PC-3 (cell line): ENCODE measurements around the gene CKS1B. TPM values are rescaled to one million over a fixed set of nuclear protein-coding genes. Genes with fewer than 3 reads are reported as not detected.

ENCODE experiments used
- ATAC-seq: fragments of 200-7000 bp; cut with Tn5 transposase; 2 replicates; pipeline ENCODE4 v1.9.1; 2020; ENCODE audit warnings: mild to moderate bottlenecking, moderate library complexity
- BruUV-seq: library from RNA; stranded (reverse); fragments of 400-500 nt; replicated peaks from 2 replicates; lab custom pipeline; 2021; lab: Mats Ljungman, UMichigan
- CTCF ChIA-PET: fragments of 300-600 bp; sonication (Branson Sonifier 250); formaldehyde crosslinking; loops from one replicate; lab custom pipeline; 2022; ENCODE audit warnings: antibody characterized with exemption; lab: Charles Lee
- POLR2A ChIA-PET: fragments of 300-600 bp; sonication (Branson Sonifier 250); formaldehyde crosslinking; loops from one replicate; lab custom pipeline; 2022; ENCODE audit warnings: antibody characterized with exemption; ENCODE audit not compliant: unreplicated experiment; lab: Charles Lee
- DNase-seq: peaks from one replicate; pipeline ENCODE4 v3.0.0-alpha.2; 2015
- H2AFZ ChIP-seq: fragments of 300-600 bp; sonication (generic); 2 replicates; pipeline ENCODE4 v1.6.0; 2016; ENCODE audit warnings: antibody characterized with exemption, low read length
- H3F3A ChIP-seq: fragments of 300-600 bp; sonication (generic); one replicate; pipeline ENCODE4 v1.6.0; 2017; ENCODE audit warnings: antibody characterized with exemption, low read length, control low read depth, mild to moderate bottlenecking; ENCODE audit not compliant: unreplicated experiment
- H3K27ac ChIP-seq: fragments of 300-600 bp; sonication (generic); 2 replicates; pipeline ENCODE4 v1.5.1; 2016; ENCODE audit warnings: mild to moderate bottlenecking, low read length
- H3K27me3 ChIP-seq: fragments of 300-600 bp; sonication (generic); 2 replicates; pipeline ENCODE4 v1.6.1; 2016; ENCODE audit warnings: low read length, mixed read lengths
- H3K36me3 ChIP-seq: fragments of 300-600 bp; sonication (generic); 2 replicates; pipeline ENCODE4 v1.6.1; 2016; ENCODE audit warnings: low read depth, mixed run types, low read length, mixed read lengths
- H3K4me1 ChIP-seq: fragments of 300-600 bp; sonication (generic); 2 replicates; pipeline ENCODE4 v1.5.1; 2016; ENCODE audit warnings: low read length; ENCODE audit not compliant: insufficient read depth
- H3K4me2 ChIP-seq: fragments of 300-600 bp; sonication (generic); 2 replicates; pipeline ENCODE4 v1.6.0; 2016; ENCODE audit warnings: low read length
- H3K4me3 ChIP-seq: fragments of 300-600 bp; sonication (generic); 2 replicates; pipeline ENCODE4 v1.5.1; 2016; ENCODE audit warnings: mild to moderate bottlenecking, low read length, mixed read lengths
- H3K79me2 ChIP-seq: fragments of 300-600 bp; sonication (generic); 2 replicates; pipeline ENCODE4 v1.6.1; 2017; ENCODE audit warnings: low read length, mixed read lengths
- H3K9ac ChIP-seq: fragments of 300-600 bp; sonication (generic); 2 replicates; pipeline ENCODE4 v1.6.0; 2016; ENCODE audit warnings: mild to moderate bottlenecking, low read length
- H3K9me2 ChIP-seq: fragments of 300-600 bp; sonication (generic); replicated peaks from 2 replicates; pipeline ENCODE4 v1.6.1; 2016; ENCODE audit warnings: mixed run types, low read length, mixed read lengths
- H3K9me3 ChIP-seq: fragments of 300-600 bp; sonication (generic); 2 replicates; pipeline ENCODE4 v1.6.1; 2016; ENCODE audit warnings: low read length, mixed read lengths
- H4K20me1 ChIP-seq: fragments of 300-600 bp; sonication (generic); 2 replicates; pipeline ENCODE4 v1.6.1; 2016; ENCODE audit warnings: low read length, mixed read lengths
- CTCF ChIP-seq: fragments of 300-600 bp; sonication (generic); conservative IDR thresholded peaks from 2 replicates; pipeline ENCODE4 v1.5.1; 2017; ENCODE audit warnings: antibody characterized with exemption, low read depth, mild to moderate bottlenecking, low read length
- EZH2 ChIP-seq: fragments of 300-600 bp; sonication (generic); IDR thresholded peaks from one replicate; pipeline ENCODE4 v1.6.1; 2017; ENCODE audit warnings: antibody characterized with exemption, mild to moderate bottlenecking, low read length; ENCODE audit not compliant: unreplicated experiment
- EZH2phosphoT487 ChIP-seq: fragments of 300-600 bp; sonication (generic); IDR thresholded peaks from 2 replicates; pipeline ENCODE4 v1.6.1; 2018; ENCODE audit warnings: mild to moderate bottlenecking, antibody characterized with exemption, low read length, borderline replicate concordance
- intact Hi-C: fragments of 100-400 bp; cut with micrococcal nuclease; formaldehyde crosslinking; loops from 2 replicates; pipeline ENCODE4 v1.9.0; 2023
- total RNA-seq: library from RNA; depleted of rRNA; stranded (reverse); fragments of >200 nt; gene quantifications from 2 replicates; pipeline ENCODE4 v1.2.3, GENCODE V29; 2014

Gene CKS1B
- total RNA-seq, 1 experiment from 2014 or later, result 390 TPM

- H3K9ac ChIP-seq, result no peak overlapping the region
- H3K4me2 ChIP-seq, result no peak overlapping the region
- DNase-seq, result no peak
- H3K27ac ChIP-seq, result no peak overlapping the region
- H3F3A ChIP-seq, result no peaks in the 10 kb centered on the region
- POLR2A ChIA-PET, result no interaction called here
- CTCF ChIA-PET, result no interaction called here
- H2AFZ ChIP-seq, result no peak overlapping the region
- ATAC-seq, result no peak
- no peaks in the 10 kb centered on the region for H3K27me3 ChIP-seq
- no peaks in the 10 kb centered on the region for H4K20me1 ChIP-seq
- TF ChIP-seq EZH2 (no peak), CTCF (no peak), EZH2phosphoT487 (no peak)
- no peak overlapping the region for H3K4me3 ChIP-seq
- no peaks in the 10 kb centered on the region for H3K9me2 ChIP-seq
- no TSS peak for BruUV-seq
- peaks cover 20% of the 10 kb centered on the region for H3K4me1 ChIP-seq
- H3K36me3 ChIP-seq, result no peaks in the 10 kb centered on the region
- H3K79me2 ChIP-seq, result no peaks in the 10 kb centered on the region
- intact Hi-C loops, result loop anchor here (1.0 kb wide), 1 partner anchor 14 kb away; the partner anchor contains the start of gene FLAD1
- H3K9me3 ChIP-seq, result no peaks in the 10 kb centered on the region
These were observed 22.7 kb downstream of the CKS1B start for GRCh38 chr1:154996966-154997701.

GRCh38 chr1:154998201-154998780, 23.8 kb downstream of the CKS1B start:
- Histone ChIP-seq H3K4me1 (peaks cover 20% of the 10 kb centered on the region), H3K9me3 (no peaks in the 10 kb centered on the region), H3K27ac (no peak overlapping the region), H3K36me3 (no peaks in the 10 kb centered on the region), H3K79me2 (peaks cover 7% of the 10 kb centered on the region), H3K27me3 (no peaks in the 10 kb centered on the region), H3K4me3 (no peak overlapping the region), H3K9ac (no peak overlapping the region), H3F3A (no peaks in the 10 kb centered on the region), H2AFZ (no peak overlapping the region), H3K9me2 (no peaks in the 10 kb centered on the region), H4K20me1 (no peaks in the 10 kb centered on the region), H3K4me2 (no peak overlapping the region)
- peak; percentile 50 for TF ChIP-seq CTCF
- no peak for TF ChIP-seq EZH2phosphoT487
- BruUV-seq, result no TSS peak
- DNase-seq (no peak), ATAC-seq (no peak)
- intact Hi-C loops, result no loop called here
- ChIA-PET POLR2A (no interaction called here), CTCF (interaction anchor here (0.6 to 1.1 kb wide), 5 partner anchors 15 to 42 kb away, joined by 3 to 8 read pairs (median 4); partner anchors contain the start of genes FLAD1 and PBXIP1)
